Cardiac fibroblast (primary cell): ENCODE measurements around the gene PTPRE.

Experiments
- DNase-seq, 2 donors: peaks; one replicate each; pipeline versions ENCODE4 v3.0.0 to v3.0.0-alpha.2; 2010; ENCODE audit warnings: low read depth in 2 of 2
- H3K4me3 ChIP-seq, 2 donors: replicated peaks in 1 of 2; 1 replicate in 1 of 2; 2 replicates in 1 of 2; pipeline ENCODE4 v1.5.1; 2011; ENCODE audit warnings: low read depth in 2 of 2, low read length in 2 of 2, mild to moderate bottlenecking in 2 of 2, moderate library complexity in 1 of 2
- CTCF ChIP-seq: IDR thresholded peaks from one replicate; pipeline ENCODE4 v1.5.1; 2011; ENCODE audit warnings: low read depth, mild to moderate bottlenecking, low read length, inconsistent platforms

Gene PTPRE

GRCh38 chr10:128098631-128099030 lies 191.7 kb downstream of the PTPRE start:
- no peak overlapping the region for H3K4me3 ChIP-seq
- no peak for TF ChIP-seq CTCF

GRCh38 chr10:128099901-128100300 lies 193.0 kb downstream of the PTPRE start:
- TF ChIP-seq CTCF = no peak
- no peak for DNase-seq

More at GRCh38 chr10:128098631-128099030, 191.7 kb downstream of the PTPRE start:
- DNase-seq = no peak

GRCh38 chr10:128101901-128102300 lies 195.0 kb downstream of the PTPRE start:
- no peak for DNase-seq
- H3K4me3 ChIP-seq = no peak overlapping the region
- no peak for TF ChIP-seq CTCF

More at GRCh38 chr10:128099901-128100300, 193.0 kb downstream of the PTPRE start:
- no peak overlapping the region for H3K4me3 ChIP-seq

GRCh38 chr10:128102480-128103228 lies 195.8 kb downstream of the PTPRE start:
- no peak for TF ChIP-seq CTCF
- DNase-seq = no peak
- no peak overlapping the region for H3K4me3 ChIP-seq

GRCh38 chr10:128103229-128103714 lies 196.4 kb downstream of the PTPRE start:
- no peak for DNase-seq
- no peak for TF ChIP-seq CTCF
- H3K4me3 ChIP-seq = no peak overlapping the region

- no peak for DNase-seq
- no peak for TF ChIP-seq CTCF
Observed at GRCh38 chr10:128105383-128105782, 198.5 kb downstream of the PTPRE start.

More at GRCh38 chr10:128105383-128105782, 198.5 kb downstream of the PTPRE start:
- H3K4me3 ChIP-seq = no peak overlapping the region
